ENCODE data around the gene MYD88. TPM values are rescaled to one million over a fixed set of nuclear protein-coding genes. Genes with fewer than 3 reads are reported as not detected.

MYD88 gene
- total and polyA plus RNA-seq, 9 of the 15 experiments (the other 6 are each of a cell fraction or from before 2014, with no cell fraction given) = 3.2 to 47.3 (median 27.6) TPM

- TF ChIP-seq CREB5 (CRISPR knock-in tag; IDR thresholded peaks at IDR 0.05) = no peak
- TF ChIP-seq ZFP36 (IDR thresholded peaks at IDR 0.05; ENCODE audit: low read depth, low read length, partially characterized antibody) = no peak
- TF ChIP-seq, protein P1, sequence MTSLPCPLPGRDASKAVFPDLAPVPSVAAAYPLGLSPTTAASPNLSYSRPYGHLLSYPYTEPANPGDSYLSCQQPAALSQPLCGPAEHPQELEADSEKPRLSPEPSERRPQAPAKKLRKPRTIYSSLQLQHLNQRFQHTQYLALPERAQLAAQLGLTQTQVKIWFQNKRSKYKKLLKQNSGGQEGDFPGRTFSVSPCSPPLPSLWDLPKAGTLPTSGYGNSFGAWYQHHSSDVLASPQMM (CRISPR knock-in tag; IDR thresholded peaks at IDR 0.05) = no peak
- TF ChIP-seq YY1 (IDR thresholded peaks at IDR 0.05; ENCODE audit: borderline replicate concordance in 1 of 3, control insufficient read depth in 1 of 3, extremely low read depth in 1 of 3, insufficient read depth in 3 of 3, insufficient read length in 1 of 3, insufficient replicate concordance in 2 of 3, low read depth in 1 of 3, low read length in 2 of 3) = peak in 1 of 3 experiments; percentile 28
- peak; percentile 19; the same call in 1 of the 2 replicates for TF ChIP-seq ARID2 (IDR thresholded peaks at IDR 0.05)
- no peak for TF ChIP-seq ARID3B (CRISPR knock-in tag; IDR thresholded peaks at IDR 0.05; ENCODE audit: borderline replicate concordance)
- TF ChIP-seq ZNF707 (CRISPR knock-in tag; conservative IDR thresholded peaks at IDR 0.05) = no peak
- TF ChIP-seq TCFL5 (CRISPR knock-in tag; conservative IDR thresholded peaks at IDR 0.05) = no peak
- TF ChIP-seq, protein P2, sequence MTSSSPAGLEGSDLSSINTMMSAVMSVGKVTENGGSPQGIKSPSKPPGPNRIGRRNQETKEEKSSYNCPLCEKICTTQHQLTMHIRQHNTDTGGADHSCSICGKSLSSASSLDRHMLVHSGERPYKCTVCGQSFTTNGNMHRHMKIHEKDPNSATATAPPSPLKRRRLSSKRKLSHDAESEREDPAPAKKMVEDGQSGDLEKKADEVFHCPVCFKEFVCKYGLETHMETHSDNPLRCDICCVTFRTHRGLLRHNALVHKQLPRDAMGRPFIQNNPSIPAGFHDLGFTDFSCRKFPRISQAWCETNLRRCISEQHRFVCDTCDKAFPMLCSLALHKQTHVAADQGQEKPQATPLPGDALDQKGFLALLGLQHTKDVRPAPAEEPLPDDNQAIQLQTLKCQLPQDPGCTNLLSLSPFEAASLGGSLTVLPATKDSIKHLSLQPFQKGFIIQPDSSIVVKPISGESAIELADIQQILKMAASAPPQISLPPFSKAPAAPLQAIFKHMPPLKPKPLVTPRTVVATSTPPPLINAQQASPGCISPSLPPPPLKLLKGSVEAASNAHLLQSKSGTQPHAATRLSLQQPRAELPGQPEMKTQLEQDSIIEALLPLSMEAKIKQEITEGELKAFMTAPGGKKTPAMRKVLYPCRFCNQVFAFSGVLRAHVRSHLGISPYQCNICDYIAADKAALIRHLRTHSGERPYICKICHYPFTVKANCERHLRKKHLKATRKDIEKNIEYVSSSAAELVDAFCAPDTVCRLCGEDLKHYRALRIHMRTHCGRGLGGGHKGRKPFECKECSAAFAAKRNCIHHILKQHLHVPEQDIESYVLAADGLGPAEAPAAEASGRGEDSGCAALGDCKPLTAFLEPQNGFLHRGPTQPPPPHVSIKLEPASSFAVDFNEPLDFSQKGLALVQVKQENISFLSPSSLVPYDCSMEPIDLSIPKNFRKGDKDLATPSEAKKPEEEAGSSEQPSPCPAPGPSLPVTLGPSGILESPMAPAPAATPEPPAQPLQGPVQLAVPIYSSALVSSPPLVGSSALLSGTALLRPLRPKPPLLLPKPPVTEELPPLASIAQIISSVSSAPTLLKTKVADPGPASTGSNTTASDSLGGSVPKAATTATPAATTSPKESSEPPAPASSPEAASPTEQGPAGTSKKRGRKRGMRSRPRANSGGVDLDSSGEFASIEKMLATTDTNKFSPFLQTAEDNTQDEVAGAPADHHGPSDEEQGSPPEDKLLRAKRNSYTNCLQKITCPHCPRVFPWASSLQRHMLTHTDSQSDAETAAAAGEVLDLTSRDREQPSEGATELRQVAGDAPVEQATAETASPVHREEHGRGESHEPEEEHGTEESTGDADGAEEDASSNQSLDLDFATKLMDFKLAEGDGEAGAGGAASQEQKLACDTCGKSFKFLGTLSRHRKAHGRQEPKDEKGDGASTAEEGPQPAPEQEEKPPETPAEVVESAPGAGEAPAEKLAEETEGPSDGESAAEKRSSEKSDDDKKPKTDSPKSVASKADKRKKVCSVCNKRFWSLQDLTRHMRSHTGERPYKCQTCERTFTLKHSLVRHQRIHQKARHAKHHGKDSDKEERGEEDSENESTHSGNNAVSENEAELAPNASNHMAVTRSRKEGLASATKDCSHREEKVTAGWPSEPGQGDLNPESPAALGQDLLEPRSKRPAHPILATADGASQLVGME (CRISPR knock-in tag; IDR thresholded peaks at IDR 0.05) = 0 out of 2 replicates have a peak, but pooled peaks have one; percentile 21
- peak; percentile 76 for TF ChIP-seq HDGF (IDR thresholded peaks at IDR 0.05)
- no peak for TF ChIP-seq ZNF41 (CRISPR knock-in tag; conservative IDR thresholded peaks at IDR 0.05)
- no peak for TF ChIP-seq MECOM (CRISPR knock-in tag; IDR thresholded peaks at IDR 0.05)
- TF ChIP-seq TOE1 (IDR thresholded peaks at IDR 0.05; ENCODE audit: borderline replicate concordance) = 0 out of 2 replicates have a peak, but pooled peaks have one; percentile 25
- TF ChIP-seq TOE1 (CRISPR knock-in tag; IDR thresholded peaks at IDR 0.05; ENCODE audit: borderline replicate concordance, low read depth) = 0 out of 2 replicates have a peak, but pooled peaks have one; percentile 9
- TF ChIP-seq CREM (IDR thresholded peaks at IDR 0.05; ENCODE audit: low read depth) = peak; percentile 56; the same call in 1 of the 2 replicates
- no peak for TF ChIP-seq FOS (IDR thresholded peaks at IDR 0.05; ENCODE audit: extremely low read depth, insufficient read length)
- peak; percentile 83 to 95 for TF ChIP-seq RAD21 (CRISPR knock-in tag; conservative IDR thresholded peaks at IDR 0.05 in 1 of 2, IDR thresholded peaks at IDR 0.05 in 1 of 2)
Measured at GRCh38 chr3:38117748-38118420, 20.6 kb upstream of the MYD88 start (continued).
